ENCODE data around the gene FASN. TPM values are rescaled to one million over a fixed set of nuclear protein-coding genes. Genes with fewer than 3 reads are reported as not detected.

Gene FASN
- total and polyA plus RNA-seq, 2 of the 4 experiments (the other 2 are of a cell fraction) = 12.4 to 56.0 TPM

- Histone ChIP-seq H2BK5ac (ENCODE audit: low read depth, low read length, poor library complexity, severe bottlenecking) (no peak overlapping the region), H4K5ac (ENCODE audit: low read depth, low read length) (no peak overlapping the region), H3K79me1 (ENCODE audit: low read depth in 1 of 2, low read length in 2 of 2) (peaks cover 10 to 32% of the 10 kb centered on the region in 2 experiments), H2AFZ (replicated peaks; ENCODE audit: low read length, poor library complexity) (no peak overlapping the region), H3K9ac (ENCODE audit: low read depth, low read length) (no peak overlapping the region), H2AK9ac (replicated peaks; ENCODE audit: low read depth, low read length, poor library complexity) (no peak overlapping the region), H3K27ac (ENCODE audit: insufficient read depth, low read length) (no peak overlapping the region), H2BK120ac (ENCODE audit: low read depth, low read length) (no peak overlapping the region), H2AK5ac (ENCODE audit: low read depth, low read length) (no peak overlapping the region), H4K8ac (ENCODE audit: low read depth in 2 of 2, low read length in 2 of 2) (no peak overlapping the region), H3K4me1 (ENCODE audit: control insufficient read depth, insufficient read depth, low read length) (peaks cover 18% of the 10 kb centered on the region), H3K27me3 (ENCODE audit: control insufficient read depth, insufficient read depth, low read length) (no peaks in the 10 kb centered on the region), H2BK20ac (ENCODE audit: low read depth, low read length) (no peak overlapping the region), H4K91ac (ENCODE audit: insufficient read depth, low read depth, low read length) (no peak overlapping the region), H3K56ac (ENCODE audit: extremely low read depth, insufficient read depth, low read length) (no peak overlapping the region), H3K23ac (ENCODE audit: low read depth, low read length) (no peak overlapping the region), H4K20me1 (ENCODE audit: insufficient read depth, low read length) (peaks cover 7% of the 10 kb centered on the region), H3K18ac (ENCODE audit: low read depth, low read length) (no peak overlapping the region), H3K9me1 (ENCODE audit: insufficient read depth, low read length) (peaks cover 7% of the 10 kb centered on the region), H2BK15ac (ENCODE audit: low read depth, low read length) (no peak overlapping the region), H3K9me3 (ENCODE audit: control insufficient read depth, insufficient read depth, low read length) (no peaks in the 10 kb centered on the region), H3K14ac (replicated peaks; ENCODE audit: low read depth, low read length) (no peak overlapping the region), H3K4me2 (ENCODE audit: low read depth, low read length) (no peak overlapping the region), H3K4me3 (ENCODE audit: insufficient read depth, low read depth, low read length) (no peak overlapping the region), H3K4ac (ENCODE audit: low read depth, low read length) (no peak overlapping the region), H3K36me3 (ENCODE audit: control insufficient read depth, insufficient read depth, low read length) (peaks cover 31% of the 10 kb centered on the region)
- WGBS, 2 experiments (ENCODE audit: extremely low coverage in 2 of 2, insufficient read length in 1 of 2) = no CpG with 5 or more reads among the region's 20 CpGs
- ATAC-seq (ENCODE audit: low read depth) (no peak), DNase-seq (no peak)
- dilution Hi-C loops (cut with HindIII; ENCODE audit: low sequenced_read_pairs, unreplicated experiment) = no loop called here
- POLR2A ChIA-PET (ENCODE audit: unreplicated experiment) = no interaction called here
- TF ChIP-seq SMC3 (IDR thresholded peaks at IDR 0.05; ENCODE audit: low read depth, low read length) (no peak), MAFK (IDR thresholded peaks at IDR 0.05; ENCODE audit: low read depth, low read length) (no peak), POLR2A (IDR thresholded peaks at IDR 0.05; ENCODE audit: low read depth, low read length) (no peak), CEBPB (IDR thresholded peaks at IDR 0.05; ENCODE audit: low read depth, low read length) (no peak), USF2 (IDR thresholded peaks at IDR 0.05; ENCODE audit: low read depth, low read length) (no peak), RAD21 (IDR thresholded peaks at IDR 0.05; ENCODE audit: low read length) (no peak), FOS (IDR thresholded peaks at IDR 0.05; ENCODE audit: low read depth, low read length) (no peak), RCOR1 (IDR thresholded peaks at IDR 0.05; ENCODE audit: insufficient replicate concordance, low read length) (no peak), ELK1 (IDR thresholded peaks at IDR 0.05; ENCODE audit: borderline replicate concordance, low read depth, low read length) (no peak), RFX5 (IDR thresholded peaks at IDR 0.05; ENCODE audit: low read depth, low read length) (no peak), BHLHE40 (IDR thresholded peaks at IDR 0.05; ENCODE audit: low read depth, low read length) (no peak), CHD1 (IDR thresholded peaks at IDR 0.05; ENCODE audit: low read depth, low read length) (no peak), CTCF (conservative IDR thresholded peaks at IDR 0.05; ENCODE audit: low read depth, low read length) (no peak), MXI1 (IDR thresholded peaks at IDR 0.05; ENCODE audit: borderline replicate concordance, low read depth, low read length) (no peak), MAZ (IDR thresholded peaks at IDR 0.05; ENCODE audit: borderline replicate concordance, low read depth, low read length) (no peak), NFE2L2 (IDR thresholded peaks at IDR 0.05; ENCODE audit: low read depth, low read length) (no peak)
- CTCF ChIA-PET = no interaction called here
- intact Hi-C loops (cut with micrococcal nuclease) = no loop called here
- in situ Hi-C loops (cut with MboI; ENCODE audit: low sequenced_read_pairs) = no loop called here
- BruUV-seq (replicated peaks) = no TSS peak
Observed at GRCh38 chr17:82048571-82048971, 49.5 kb downstream of the FASN start.
